Colon (tissue), 2 donors: ENCODE results near the gene DENND2A.
"Not testable (repeated sequence)": the region's sequence is repeated elsewhere in the genome, so short reads cannot be mapped to it uniquely, and the experiment has no call there.

ENCODE experiments used
- FAIRE-seq: peaks from 2 replicates; lab custom pipeline; 2012; peaks lifted over from hg19 to GRCh38; lab: Jason Lieb, UNC
- donor health status: control.
- donor health status: control.

Gene DENND2A

DNA sequence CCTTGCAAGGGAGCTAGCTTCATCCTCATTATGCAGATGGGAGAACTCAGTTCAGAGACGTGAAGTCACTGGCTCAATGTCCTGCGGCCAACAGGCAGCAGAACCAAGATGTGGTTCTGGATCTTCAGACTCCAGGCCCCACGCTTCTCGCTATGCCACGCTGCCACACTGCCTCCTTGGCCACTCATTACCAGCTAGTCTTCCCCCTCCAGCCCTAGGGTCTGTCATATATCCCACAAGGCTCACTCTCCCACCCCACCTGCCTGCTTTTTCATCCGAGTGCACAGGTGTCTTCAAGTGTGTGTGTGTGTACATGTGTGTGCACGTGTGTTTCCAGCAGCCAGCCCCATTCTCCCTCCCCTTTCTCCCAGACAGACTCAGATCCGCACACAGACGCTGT is 53.4 kb downstream of the DENND2A start:
- no peak for FAIRE-seq

DNA sequence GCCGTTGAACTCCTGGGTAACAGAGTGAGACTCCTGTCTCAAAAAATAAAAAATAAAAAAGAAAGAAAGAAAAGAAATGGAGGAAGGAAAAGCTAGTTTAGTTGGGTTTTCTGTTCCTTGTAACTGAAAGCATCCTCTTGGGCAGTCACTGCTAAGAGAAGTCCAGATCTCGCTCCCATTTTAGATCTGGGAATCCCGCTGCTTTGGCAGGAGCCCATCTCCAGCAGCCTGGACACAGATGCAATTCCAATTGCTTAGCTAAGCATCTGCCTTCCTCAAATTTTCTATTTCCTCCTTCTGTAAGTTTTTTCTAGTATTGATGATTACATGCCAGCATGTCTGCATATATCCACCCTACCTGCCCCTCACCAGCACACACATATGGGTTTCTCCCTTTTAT is 54.1 kb downstream of the DENND2A start:
- no peak for FAIRE-seq

DNA sequence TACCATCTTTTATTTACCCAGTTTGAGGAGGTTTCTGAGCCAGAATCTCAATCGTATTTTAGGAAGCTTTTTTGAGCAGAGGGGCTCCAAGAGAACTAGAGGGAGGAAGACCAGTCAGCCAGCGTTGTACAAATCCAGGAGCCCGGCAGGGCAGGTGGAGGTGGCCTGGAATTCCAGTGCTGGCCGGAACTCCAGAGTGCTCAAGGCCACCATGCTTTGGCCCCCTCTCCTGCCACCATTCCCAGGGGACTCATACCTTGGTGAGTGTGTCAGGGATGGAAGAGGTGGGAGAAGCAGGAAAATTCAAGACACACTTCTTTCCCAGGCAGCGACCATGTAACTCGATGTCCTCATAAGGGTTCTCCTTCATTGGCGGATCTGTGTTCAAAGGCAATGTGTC is 55.3 kb downstream of the DENND2A start:
- no peak for FAIRE-seq

DNA sequence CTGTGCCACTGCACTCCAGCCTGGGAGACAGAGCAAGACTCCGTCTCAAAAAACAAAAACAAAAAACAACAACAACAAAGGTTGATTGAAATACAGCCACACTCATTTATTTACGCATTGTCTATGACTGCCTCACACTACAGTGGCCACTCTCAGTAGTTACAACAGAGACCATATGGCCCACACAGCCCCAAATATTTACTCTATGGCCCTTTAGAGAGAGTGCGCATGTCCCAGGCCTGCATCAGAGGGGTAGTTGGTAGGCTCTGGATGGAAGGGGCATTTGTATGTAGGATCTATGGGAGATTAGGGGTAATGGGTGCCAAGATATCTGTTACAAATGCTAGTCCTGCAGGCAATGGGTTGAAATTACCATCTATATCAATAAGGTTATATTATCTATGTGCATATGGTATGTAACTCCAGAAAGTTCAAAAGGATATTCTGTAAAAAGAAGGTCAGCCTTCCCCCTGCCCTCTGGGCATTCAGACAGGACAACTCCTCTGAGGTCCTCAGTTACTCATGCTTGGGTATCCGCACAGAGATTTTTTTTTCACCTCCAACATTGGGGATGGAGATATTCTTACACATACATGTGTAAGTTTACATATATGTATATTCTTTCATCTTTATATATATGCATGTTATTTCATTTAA is 56.3 kb downstream of the DENND2A start:
- no peak for FAIRE-seq

DNA sequence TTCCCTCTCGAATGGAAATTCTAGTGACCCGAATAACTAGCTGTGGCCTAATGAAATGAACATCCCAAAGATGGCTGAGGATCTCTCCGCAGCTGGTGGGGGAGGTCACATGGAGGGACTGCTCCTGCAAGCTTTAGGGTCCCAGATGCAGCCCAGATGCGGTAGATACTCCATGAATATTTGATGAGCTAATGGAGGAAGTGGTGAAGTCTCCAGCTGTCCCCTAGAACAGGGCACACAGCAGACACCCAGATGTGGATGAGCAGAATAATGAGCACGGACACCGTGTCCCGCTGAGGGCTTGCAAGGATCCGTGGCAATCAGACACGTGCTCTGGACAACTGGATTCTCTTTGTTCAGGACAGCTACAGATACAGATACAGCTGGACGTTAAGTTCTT is 59.2 kb downstream of the DENND2A start:
- FAIRE-seq = no peak

DNA sequence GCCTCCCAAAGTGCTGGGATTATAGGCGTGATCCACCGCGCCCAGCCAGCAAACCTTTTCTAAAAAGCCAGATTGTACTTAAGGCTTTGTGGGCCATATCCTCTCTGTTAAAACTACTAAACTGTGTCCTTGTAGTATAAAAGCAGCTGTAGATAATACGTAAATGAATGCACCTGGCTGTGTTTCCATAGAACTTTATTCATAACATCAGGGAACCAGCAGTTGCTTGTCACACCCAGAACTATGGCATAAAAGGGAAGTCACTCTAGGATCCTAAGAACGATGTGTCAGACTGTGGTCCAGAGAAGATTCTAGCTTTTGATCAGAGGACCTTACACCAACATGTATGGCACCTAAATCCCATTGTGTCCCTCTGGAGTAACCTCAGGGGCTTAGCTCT is 63.0 kb downstream of the DENND2A start:
- FAIRE-seq = no peak

DNA sequence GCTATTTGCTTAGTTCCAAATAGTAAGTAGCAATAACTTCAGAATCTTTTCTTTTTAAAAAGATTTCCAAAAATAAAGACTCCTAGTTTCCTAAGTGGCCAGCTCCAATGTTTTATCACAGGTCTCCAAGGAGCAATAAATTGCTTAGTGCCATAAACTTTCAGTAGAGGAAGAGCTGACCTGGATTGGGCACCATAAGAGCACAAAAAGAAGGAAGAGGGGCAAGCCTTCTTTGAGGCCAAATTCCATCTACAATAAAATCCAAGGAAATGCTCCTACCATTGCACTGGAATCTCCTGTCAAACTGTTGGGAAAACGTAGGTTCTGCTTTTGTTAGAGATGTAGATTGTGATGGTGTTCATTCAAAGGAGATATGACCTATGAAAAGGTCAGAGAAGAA is 64.0 kb downstream of the DENND2A start:
- no peak for FAIRE-seq

DNA sequence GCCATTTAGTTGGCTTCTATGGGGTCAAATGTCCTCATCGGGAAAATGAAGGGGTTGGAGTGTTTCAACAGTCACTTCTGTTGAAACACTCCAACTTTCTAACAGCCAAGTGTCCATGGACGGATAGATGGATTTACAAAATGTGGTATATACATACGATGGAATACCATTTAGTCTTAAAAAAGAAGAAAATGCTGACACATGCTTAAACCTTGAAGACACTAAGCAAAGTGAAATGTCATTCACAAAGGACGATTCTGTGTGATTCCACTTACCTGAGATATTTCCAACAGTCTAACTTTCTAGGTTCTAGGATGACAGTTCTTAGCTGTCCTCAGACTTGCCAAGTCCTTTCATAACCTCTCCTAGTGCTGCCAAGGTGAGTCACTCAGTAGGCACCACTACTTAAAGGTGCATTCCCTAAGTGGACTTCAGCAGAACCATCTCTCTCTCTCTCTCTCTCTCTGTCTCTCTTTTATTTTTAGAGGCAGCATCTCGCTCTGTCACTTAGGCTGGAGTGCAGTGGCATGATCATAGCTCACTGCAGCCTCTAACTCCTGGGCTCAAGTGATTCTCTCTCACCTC is 69.0 kb downstream of the DENND2A start:
- no peak for FAIRE-seq

DNA sequence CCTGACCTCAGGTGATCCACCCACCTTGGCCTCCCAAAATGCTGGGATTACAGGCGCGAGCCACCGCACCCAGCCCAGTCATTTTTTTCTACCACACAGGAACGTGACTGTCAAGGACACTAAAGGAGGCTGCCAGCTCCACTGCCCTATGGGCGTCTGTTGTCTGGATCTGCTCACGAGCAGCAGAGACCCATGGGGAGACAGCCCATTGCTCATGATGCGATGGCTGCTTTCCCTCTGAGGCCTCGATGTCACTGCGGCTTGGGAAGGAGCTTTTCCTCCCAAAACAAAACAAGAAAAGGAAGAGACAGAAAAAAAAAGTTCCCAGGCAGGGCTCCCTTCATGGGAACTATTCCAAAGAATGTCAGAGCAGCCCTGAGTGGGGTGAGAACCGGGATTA is 70.5 kb downstream of the DENND2A start:
- no peak for FAIRE-seq

DNA sequence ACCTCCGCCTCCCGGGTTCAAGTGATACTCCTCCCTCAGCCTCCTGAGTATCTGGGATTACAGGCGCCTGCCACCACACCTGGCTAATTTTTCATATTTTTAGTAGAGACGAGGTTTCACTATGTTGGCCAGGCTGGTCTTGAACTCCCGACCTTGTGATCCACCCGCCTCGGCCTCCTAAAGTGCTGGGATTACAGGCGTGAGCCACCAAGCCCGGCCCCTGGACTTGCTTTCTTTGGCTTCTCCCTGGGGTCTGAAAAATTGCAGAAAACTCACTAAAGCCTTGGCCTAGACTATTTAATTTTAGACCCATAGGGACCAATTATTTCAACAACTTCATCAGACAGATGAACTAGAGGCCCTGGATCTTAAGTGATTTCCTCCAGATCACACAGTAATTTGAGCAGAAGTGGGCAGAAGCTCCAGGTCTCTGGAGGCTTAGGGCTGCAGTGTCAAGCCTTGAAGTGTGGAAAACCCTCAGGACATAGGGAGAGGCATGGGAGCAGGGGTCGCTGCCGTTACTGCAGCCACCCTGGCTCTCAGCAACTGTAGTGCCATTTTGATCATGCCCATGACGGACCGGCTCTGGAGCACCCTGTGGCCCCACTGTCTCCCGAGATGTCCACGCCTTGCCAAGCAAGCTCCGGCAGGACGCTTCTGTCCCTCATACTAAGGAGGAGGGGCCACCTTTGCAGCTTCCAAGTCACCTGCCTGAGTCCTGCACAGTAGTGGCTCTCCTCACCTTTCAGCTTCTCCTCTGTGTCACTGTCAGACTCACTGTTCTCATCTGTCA is 72.4 kb downstream of the DENND2A start:
- no peak for FAIRE-seq

DNA sequence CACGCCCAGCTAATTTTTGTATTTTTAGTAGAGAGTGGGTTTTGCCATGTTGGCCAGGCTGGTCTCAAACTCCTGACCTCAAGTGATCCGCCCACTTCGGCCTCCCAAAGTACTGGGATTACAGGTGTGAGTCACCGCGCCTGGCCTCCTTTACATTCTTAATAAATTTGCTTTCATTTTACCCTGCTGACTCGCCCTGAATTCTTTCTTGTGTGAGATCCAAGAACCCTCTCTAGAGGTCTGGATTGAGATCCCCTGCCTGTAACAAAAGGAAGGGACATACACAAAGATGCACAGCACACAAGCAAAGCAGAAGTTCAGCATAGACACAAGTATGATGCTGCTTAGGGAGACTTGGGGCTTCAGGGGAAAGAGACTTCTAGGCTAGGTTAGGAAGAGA is 74.4 kb downstream of the DENND2A start:
- not testable (repeated sequence) for FAIRE-seq

DNA sequence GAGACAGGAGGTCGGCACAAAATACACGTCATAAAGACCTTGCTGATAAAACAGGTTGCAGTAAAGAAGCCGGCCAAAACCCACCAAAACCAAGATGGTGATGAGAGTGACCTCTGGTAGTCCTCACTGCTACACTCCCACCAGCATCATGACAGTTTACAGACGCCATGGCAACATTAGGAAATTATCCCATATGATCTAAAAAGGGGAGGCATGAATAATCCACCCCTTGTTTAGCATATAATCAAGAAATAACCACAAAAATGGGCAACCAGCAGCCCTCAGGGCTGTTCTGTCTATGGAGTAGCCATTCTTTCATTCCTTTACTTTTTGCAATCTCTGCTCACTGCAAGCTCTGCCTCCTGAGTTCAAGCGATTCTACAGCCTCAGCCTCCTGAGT is 74.9 kb downstream of the DENND2A start:
- not testable (repeated sequence) for FAIRE-seq

DNA sequence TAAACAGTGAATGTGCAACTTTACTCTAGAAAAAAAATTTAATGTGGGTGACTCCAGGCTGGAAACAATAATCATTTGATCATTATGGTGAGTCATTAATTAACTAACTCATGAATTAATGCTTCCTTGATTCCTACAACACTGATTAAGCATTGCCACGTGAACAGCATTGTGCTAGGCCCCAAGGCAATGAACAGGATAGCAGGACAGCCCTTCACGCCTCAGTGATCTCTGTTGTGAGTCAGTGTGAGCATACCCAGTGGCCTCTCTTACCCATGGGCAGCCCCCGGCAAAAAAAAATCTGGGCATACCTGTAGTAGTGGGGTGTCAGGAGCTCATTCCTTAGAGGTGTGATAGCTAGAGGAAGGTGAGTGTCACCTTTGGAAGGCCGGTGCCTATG is 76.0 kb downstream of the DENND2A start:
- FAIRE-seq = no peak

DNA sequence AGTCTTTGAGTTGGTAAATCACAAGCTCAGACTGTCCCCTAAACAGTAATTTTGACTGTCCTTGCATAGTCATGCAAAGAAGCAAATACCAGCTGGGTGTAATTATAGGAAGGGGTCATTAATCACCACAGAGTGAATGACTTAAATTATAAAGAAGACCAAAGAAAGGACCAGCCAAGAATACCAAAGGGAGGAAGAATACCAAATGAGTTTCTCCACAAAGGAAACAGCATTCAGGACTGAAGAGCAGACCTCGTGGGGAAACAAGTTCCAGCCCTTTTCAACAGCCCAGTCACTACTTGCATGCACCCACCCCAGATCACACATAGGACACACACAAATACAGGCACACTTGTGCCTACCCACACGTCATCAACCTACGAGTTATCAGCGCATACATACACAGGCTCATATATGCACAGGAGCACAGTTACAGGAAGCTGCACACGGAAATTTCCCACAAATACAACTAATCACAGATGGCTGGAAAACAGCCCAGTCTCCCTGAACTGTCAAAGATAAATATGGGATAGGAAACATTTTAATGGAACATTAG is 77.6 kb downstream of the DENND2A start:
- FAIRE-seq = no peak

DNA sequence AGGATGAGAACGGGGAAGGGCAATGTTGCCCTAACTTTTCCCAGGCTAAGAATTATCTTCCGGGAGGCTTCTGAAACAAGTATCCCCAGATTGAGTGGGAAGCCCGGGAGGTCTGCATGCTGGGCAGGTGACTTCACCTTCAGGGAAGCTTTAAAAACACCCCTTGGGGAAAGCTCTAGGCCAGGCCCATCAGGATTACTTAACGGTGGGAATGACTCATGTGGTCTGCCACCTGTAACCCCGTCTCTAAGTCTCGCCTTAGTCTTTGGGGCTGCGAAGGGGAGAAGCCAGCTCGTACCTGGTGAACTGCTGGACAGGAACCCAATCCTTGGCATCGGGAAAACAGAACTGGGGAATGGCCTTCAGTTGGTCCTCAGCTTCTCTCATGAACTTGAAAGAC is 81.2 kb downstream of the DENND2A start:
- FAIRE-seq = no peak

DNA sequence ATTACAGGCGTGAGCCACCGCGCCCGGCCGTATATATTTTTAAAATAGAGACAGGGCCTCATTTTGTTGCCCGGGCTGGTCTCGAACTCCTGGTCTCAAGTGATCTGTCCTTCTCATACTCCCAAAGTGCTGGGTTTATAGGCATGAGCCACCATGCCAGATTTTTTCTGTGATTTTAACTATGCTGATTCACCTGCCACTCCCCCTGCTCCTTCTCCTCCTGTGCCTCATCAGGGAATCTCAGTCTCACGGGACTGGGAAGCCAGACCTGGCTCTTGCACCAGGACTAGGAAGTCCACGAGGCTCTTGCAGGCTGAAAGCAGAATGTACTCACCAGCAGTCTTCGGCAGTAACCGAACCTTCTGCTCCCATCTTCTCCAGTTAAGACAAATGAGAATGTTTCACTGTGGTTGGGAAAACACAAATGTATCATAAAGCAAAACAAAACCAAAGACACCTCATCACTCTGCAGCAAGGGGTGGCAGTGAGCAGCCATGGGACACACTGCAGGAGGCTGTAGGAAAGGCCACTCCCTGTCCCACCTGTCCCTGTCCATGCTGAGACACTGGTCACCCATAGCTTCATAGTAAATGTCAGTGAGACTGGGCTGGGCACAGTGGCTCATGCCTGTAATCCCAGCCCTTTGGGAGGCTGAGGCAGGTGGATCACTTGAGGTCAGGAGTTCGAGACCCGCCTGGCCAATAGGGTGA is 82.6 kb downstream of the DENND2A start:
- no peak for FAIRE-seq

DNA sequence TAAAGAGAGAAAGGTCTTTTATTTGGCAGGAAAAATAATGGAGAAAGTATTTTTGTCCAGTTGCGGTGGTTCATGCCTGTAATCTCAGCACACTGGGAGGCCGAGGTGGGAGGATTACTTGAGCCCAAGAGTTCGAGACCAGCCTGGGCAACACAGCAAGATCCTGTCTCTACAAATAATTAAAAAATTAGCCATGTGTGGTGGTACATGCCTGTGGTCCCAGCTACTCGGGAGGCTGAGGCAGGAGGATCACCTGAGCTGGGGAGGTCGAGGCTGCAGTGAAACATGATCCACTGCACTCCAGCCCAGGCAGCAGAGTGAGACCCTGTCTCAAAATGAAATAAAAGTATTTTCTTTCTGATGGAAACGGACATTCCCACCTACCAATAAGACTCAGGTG is 83.5 kb downstream of the DENND2A start:
- no peak for FAIRE-seq

DNA sequence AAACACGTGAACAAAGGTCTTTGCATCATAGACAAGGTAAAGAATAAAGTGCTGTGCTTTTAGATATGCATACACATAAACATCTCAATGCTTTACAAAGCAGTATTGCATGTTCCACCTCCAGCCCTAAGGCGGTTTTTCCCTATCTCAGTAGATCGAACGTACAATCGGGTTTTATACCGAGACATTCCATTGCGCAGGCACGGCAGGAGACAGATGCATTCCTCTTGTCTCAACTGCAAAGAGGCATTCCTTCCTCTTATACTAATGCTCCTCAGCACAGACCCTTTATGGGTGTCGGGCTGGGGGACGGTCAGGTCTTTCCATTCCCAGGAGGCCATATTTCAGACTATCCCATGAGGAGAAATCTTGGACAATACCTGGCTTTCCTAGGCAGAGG is 87.4 kb downstream of the DENND2A start:
- FAIRE-seq = not testable (repeated sequence)

DNA sequence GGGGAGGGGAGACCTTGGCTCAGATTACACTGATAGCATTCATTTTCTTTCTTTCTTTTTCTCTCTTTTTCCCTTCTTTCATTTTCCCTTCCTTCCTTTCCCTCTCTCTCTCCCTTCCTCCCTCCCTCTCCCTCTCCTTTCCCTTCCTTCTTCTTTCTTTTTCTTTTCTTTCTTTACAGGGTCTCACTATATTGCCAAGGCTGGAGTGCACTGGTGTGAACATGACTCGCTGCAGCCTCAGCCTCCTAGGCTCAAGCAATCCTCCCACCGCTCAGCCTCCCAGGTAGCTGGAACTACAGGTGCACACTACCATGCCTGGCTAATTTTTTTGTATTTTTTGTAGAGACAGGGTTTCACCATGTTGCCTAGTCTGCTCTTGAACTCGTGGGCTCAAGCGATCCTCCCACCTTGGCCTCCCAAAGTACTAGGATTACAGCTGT is 88.4 kb downstream of the DENND2A start:
- FAIRE-seq = no peak

DNA sequence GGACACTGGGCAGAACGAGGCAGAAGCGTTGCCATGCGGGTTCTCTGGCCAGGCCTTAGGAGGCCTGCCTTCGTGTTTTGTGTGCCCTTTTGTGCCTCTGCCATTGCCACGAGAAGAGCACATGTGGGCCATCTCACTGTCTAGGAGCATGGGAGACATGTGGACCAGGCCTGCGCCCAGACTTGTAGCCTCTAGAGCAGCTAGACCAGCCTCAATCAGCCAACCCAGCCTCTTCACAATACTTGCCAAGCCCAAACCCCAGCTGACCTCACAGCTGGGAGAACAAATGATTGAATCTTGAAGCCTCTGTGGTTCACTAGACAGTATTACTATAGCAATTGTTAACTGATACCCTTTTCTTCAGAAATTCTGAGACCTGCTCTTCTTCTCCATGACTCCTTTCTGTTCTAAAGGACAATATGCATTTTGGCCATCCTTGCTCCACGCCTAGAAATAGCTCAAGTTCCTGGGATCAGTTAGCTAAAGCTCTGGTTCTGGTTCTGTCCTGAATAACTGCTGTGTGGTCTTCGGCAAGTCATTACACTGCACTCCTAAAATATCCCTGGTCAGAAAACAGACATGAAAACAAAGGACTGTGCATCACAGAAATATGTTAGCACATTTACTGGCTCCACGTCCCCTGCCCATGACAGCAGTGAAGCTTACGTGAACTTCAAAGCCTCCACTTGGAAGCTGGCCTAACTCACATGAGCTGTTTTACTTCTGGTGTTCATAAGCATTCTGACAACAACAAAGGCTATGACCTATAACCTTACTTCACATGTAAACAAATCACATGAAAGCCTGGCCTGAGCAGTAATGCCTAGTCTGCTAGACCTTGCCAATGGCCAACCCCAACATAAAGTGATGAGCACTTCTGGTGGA is 89.0 kb downstream of the DENND2A start:
- no peak for FAIRE-seq

DNA sequence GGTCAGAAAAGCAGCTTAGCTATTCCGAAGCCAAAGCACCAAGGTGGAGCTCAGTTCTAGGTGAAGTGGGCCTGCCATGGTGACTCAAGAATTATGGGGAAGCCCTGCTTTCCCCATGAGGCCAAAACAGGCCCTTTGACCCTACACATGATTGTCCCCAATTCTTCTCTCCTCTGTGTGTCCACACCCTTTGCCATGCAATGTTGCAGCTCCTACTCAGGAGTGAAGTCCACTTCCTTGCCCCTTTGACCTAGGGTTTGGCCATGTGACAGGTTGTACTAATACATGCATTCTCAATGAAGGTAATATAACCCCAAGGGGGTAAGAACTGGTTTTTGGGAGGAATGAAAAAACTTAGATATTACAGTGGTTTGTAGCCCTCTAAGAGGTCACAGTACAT is 93.7 kb downstream of the DENND2A start:
- no peak for FAIRE-seq
